ENCODE measurements around the gene TEX29.

The TEX29 gene

DNA sequence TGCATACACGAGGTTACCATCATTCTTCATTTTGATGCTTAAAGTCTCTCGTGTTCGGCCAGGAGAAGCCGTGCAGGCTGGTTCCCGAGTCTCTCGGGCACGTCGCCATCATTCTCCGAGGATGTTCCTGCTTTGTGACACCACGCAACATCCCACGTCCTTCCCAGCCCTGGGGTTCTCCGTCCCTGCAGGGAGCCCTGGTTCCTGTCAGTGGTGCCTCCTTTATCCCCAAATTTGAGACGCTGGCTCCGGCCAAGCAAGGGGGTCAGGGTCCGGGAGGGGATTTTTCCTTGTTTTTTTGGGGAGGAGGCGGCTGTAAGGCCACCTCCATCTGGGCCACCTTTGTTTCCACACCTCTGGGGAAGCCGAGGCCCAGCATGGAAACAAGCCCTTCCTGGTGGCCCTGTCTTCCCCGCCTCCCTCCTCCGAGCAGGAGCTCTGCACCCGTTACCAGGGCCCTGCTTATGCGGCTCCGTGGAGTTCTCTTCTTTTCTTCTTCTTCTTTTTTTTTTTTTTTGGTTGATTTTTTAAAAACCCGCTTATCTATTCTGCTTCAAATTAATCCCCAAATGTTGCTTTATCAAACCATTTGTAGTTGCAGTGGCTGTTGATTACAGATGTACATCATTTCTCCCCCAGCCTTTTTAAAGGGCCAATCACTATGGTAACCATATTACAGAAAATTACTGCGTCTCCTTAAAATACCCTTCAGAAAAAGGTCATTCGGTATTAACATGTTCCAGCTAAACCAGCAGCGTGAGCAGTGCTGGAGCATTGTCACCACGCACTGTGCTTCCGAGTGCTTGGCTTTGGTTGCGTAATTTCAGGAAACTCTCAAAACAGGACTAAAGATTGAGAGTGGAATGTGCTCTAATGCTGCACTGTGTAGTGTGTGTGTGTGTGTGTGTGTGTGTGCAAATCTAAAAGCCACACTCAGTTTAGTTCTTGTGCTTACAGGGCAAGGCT lies 50.4 kb downstream of the TEX29 start:
- DNase-seq (ENCODE audit: low spot score): no peak
- TF ChIP-seq, protein P1, sequence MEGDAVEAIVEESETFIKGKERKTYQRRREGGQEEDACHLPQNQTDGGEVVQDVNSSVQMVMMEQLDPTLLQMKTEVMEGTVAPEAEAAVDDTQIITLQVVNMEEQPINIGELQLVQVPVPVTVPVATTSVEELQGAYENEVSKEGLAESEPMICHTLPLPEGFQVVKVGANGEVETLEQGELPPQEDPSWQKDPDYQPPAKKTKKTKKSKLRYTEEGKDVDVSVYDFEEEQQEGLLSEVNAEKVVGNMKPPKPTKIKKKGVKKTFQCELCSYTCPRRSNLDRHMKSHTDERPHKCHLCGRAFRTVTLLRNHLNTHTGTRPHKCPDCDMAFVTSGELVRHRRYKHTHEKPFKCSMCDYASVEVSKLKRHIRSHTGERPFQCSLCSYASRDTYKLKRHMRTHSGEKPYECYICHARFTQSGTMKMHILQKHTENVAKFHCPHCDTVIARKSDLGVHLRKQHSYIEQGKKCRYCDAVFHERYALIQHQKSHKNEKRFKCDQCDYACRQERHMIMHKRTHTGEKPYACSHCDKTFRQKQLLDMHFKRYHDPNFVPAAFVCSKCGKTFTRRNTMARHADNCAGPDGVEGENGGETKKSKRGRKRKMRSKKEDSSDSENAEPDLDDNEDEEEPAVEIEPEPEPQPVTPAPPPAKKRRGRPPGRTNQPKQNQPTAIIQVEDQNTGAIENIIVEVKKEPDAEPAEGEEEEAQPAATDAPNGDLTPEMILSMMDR (IDR thresholded peaks at IDR 0.05; ENCODE audit: borderline replicate concordance, control extremely low read depth, extremely low read depth, insufficient read depth, missing control alignments): no peak
- in situ Hi-C loops (cut with MboI; ENCODE audit: low sequenced_read_pairs, unreplicated experiment): no loop called here

DNA sequence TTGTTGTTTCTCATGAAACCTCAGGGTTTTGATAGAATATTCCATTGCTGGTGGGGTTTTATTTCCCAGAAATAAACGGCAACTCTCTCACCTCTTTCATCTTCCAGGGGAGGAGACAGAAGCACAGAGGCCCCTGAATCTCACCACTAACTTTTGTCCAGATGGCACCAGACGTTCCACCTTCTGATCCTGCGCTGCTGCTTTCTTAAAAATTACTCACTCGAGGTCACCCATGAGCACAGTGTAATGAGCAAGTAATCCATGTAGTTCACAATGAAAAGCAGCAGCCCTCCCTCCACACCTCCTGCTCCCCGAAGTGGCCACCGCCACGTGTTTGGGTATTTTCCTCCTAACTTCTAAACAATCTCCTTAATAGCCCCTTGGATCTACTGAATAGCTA lies 51.3 kb downstream of the TEX29 start:
- in situ Hi-C loops (cut with MboI; ENCODE audit: low sequenced_read_pairs, unreplicated experiment): no loop called here
- TF ChIP-seq, protein P1 (IDR thresholded peaks at IDR 0.05; ENCODE audit: borderline replicate concordance, control extremely low read depth, extremely low read depth, insufficient read depth, missing control alignments): no peak
- no peak for DNase-seq (ENCODE audit: low spot score)

DNA sequence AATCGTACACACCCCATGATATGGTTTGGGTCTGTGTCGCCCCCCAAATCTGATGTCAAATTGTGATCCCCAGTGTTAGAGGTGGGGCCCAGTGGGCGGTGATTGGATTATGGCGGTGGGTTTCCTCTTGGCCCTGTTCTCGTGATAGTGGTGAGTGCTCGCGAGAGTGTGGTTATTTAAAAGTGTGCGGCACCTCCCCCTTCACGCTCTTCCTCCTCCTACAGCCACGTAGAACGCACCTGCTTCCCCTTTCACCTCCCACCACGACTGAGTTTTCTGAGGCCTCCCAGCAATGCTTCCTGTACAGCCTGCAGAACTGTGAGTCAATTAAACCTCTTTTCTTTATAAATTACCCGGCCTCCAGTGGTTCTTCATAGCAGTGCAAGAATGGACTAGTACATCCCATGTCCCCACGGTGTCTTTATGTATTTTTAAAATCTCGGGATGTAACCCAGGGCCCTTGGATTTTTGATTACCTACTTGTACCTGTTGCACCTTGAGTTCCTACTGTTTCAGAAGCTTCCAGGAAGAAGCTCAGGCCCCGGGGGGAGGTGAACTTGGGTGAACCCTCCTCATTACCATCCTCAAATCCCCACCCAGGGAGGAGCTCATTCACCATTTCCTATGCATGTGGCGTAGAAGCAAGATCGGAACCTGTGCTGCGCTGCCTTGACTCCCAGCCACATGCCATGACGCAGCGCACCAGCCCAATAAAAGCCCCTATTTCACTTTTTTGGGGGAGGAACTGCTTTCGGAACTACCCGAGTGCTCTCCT lies 52.4 kb downstream of the TEX29 start:
- in situ Hi-C loops (cut with MboI; ENCODE audit: low sequenced_read_pairs, unreplicated experiment): no loop called here
- TF ChIP-seq, protein P1 (IDR thresholded peaks at IDR 0.05; ENCODE audit: borderline replicate concordance, control extremely low read depth, extremely low read depth, insufficient read depth, missing control alignments): no peak
- DNase-seq (ENCODE audit: low spot score): no peak

DNA sequence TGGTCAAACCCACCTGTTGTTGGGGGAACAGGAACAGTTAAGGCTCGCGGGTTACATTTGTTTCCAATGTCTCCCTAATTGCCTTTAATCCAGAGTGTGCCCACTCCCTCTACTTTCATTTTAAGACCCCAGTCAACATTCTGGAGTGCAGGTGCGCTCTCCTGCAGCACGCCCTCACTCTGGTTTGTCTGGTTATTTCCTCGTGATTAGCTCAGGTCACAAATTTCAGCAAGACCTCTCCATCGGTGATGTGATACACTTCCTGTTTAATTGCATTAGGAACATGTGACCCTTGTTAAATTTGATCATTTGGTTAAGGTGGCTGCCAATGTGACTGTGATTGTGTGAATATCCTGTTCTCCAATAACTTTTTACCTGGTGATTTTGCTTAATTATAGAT lies 53.0 kb downstream of the TEX29 start:
- DNase-seq (ENCODE audit: low spot score): no peak
- in situ Hi-C loops (cut with MboI; ENCODE audit: low sequenced_read_pairs, unreplicated experiment): no loop called here
- TF ChIP-seq, protein P1 (IDR thresholded peaks at IDR 0.05; ENCODE audit: borderline replicate concordance, control extremely low read depth, extremely low read depth, insufficient read depth, missing control alignments): no peak

DNA sequence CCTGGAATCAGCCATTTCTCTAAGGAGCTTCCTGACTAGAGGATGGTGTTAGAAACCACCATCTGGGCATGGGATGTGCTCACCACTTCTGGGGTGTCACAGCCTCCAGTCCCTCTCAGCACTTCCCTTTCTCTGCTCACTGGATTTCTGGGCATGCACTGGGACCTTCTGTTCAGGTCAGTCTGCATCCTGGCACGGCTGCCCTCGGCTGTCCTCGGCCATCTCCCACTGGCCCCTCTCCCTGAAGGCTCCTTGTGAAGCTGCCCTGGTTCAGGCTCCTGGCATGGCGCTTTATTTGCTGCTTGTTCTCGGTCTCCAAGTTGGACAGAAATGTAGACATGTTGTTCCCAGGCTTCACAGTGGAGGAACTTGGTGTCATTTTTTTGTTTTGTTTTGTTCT lies 60.0 kb downstream of the TEX29 start:
- TF ChIP-seq, protein P1 (IDR thresholded peaks at IDR 0.05; ENCODE audit: borderline replicate concordance, control extremely low read depth, extremely low read depth, insufficient read depth, missing control alignments): no peak
- no peak for DNase-seq (ENCODE audit: low spot score)
- in situ Hi-C loops (cut with MboI; ENCODE audit: low sequenced_read_pairs, unreplicated experiment): no loop called here

DNA sequence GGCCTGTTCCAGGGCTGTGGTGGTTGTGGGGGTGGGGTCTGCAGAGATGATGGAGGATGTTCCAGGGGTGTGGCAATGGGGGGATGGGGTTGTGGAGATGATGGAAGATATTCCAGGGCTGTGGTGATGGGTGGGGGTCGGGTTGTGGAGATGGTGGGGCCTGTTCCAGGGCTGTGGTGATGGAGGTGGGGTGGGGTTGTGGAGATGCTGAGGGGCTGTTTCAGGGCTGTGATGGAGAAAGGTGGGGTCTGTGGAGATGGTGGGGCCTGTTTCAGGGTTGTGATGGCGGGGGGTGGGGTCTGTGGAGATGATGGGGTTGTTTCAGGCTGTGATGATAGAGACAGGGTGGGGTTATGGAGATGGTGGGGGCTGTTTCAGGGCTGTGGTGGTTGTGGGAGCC lies 62.0 kb downstream of the TEX29 start:
- no peak for DNase-seq (ENCODE audit: low spot score)
- TF ChIP-seq, protein P1 (IDR thresholded peaks at IDR 0.05; ENCODE audit: borderline replicate concordance, control extremely low read depth, extremely low read depth, insufficient read depth, missing control alignments): no peak
- in situ Hi-C loops (cut with MboI; ENCODE audit: low sequenced_read_pairs, unreplicated experiment): no loop called here

All from GM13976 (cell line).